Activated CD8-positive, alpha-beta memory T cell treated with anti-CD3 and anti-CD28 coated beads, Interleukin-2, amount 50 U/mL, for 24 hours (primary cell): ENCODE results near the gene AFAP1.

Experiments used
- DNase-seq: peaks from one replicate; pipeline ENCODE4 v3.0.0-alpha.2; 2020; ENCODE audit errors: extremely low read depth

Gene AFAP1

GRCh38 chr4:7716010-7716721 is 223.5 kb downstream of the AFAP1 start:
- no peak for DNase-seq

- DNase-seq: no peak
Measured at GRCh38 chr4:7715271-7716009, 224.2 kb downstream of the AFAP1 start.

- no peak for DNase-seq
Measured at GRCh38 chr4:7714738-7715137, 224.9 kb downstream of the AFAP1 start.

GRCh38 chr4:7714176-7714575 is 225.5 kb downstream of the AFAP1 start:
- DNase-seq: no peak

GRCh38 chr4:7713757-7714156 is 225.9 kb downstream of the AFAP1 start:
- DNase-seq: no peak

GRCh38 chr4:7712021-7712671 is 227.5 kb downstream of the AFAP1 start:
- DNase-seq: no peak

GRCh38 chr4:7711307-7711963 is 228.2 kb downstream of the AFAP1 start:
- no peak for DNase-seq

- no peak for DNase-seq
Measured at GRCh38 chr4:7710576-7711306, 228.9 kb downstream of the AFAP1 start.

GRCh38 chr4:7710126-7710525 is 229.5 kb downstream of the AFAP1 start:
- no peak for DNase-seq

- DNase-seq: no peak
Measured at GRCh38 chr4:7709431-7709830, 230.2 kb downstream of the AFAP1 start.

- DNase-seq: no peak
Measured at GRCh38 chr4:7708981-7709380, 230.7 kb downstream of the AFAP1 start.
